Ascending aorta (tissue), 2 donors: ENCODE measurements around the gene POLR3K. TPM values are rescaled to one million over a fixed set of nuclear protein-coding genes. Genes with fewer than 3 reads are reported as not detected.
A peak's percentile ranks its signal among the peaks of the same experiment; 100 is the strongest.
"Not testable (repeated sequence)": the region's sequence is repeated elsewhere in the genome, so short reads cannot be mapped to it uniquely, and the experiment has no call there.

ENCODE experiments used
- DNase-seq, 2 donors: peaks; one replicate each; pipeline ENCODE4 v3.0.0-alpha.2; 2019; ENCODE audit warnings: low spot score in 2 of 2
- H3K27ac ChIP-seq, 2 donors: fragments of 200-600 bp; sonication (generic); one replicate each; pipeline ENCODE4 v1.5.1; 2016 to 2017; ENCODE audit warnings: mild to moderate bottlenecking in 1 of 2
- H3K27me3 ChIP-seq: fragments of 200-600 bp; sonication (generic); one replicate; pipeline ENCODE4 v1.5.1; 2017
- H3K36me3 ChIP-seq, 2 donors: fragments of 200-600 bp; sonication (generic); one replicate each; pipeline ENCODE4 v1.5.1; 2016
- H3K4me1 ChIP-seq, 2 donors: fragments of 200-600 bp; sonication (generic); one replicate each; pipeline ENCODE4 v1.5.1; 2016 to 2017; ENCODE audit warnings: mild to moderate bottlenecking in 1 of 2
- H3K4me3 ChIP-seq, 2 donors: fragments of 200-600 bp; sonication (generic); one replicate each; pipeline ENCODE4 v1.5.1; 2016 to 2017; ENCODE audit warnings: mild to moderate bottlenecking in 1 of 2
- H3K9me3 ChIP-seq, 2 donors: fragments of 200-600 bp; sonication (generic); one replicate each; pipeline ENCODE4 v1.5.1; 2016
- CTCF ChIP-seq, 3 experiments: fragments of 200-600 bp in 2 of 3; fragments of 450-650 bp in 1 of 3; sonication (generic) in 2 of 3; IDR thresholded peaks; one replicate each; pipeline ENCODE4 v1.5.1; 2016 to 2019; ENCODE audit warnings: antibody characterized with exemption in 3 of 3, mild to moderate bottlenecking in 1 of 3, moderate library complexity in 1 of 3
- intact Hi-C: fragments of 100-400 bp; cut with DNase I; formaldehyde crosslinking; loops from one replicate; pipeline ENCODE4 v1.15.1; 2023
- total RNA-seq: library from RNA; depleted of rRNA; stranded (reverse); fragments of >200 nt; gene quantifications from one replicate; pipeline ENCODE4 v1.1.0, GENCODE V29; 2016

The POLR3K gene
- total RNA-seq, 1 donor from 2014 or later: not detected

- Histone ChIP-seq H3K4me3 (no peak overlapping the region), H3K27ac (no peak overlapping the region), H3K4me1 (peaks cover 0 to 6% of the 10 kb centered on the region in 2 donors), H3K36me3 (peaks cover 48 to 62% of the 10 kb centered on the region in 2 donors), H3K27me3 (no peaks in the 10 kb centered on the region), H3K9me3 (no peaks in the 10 kb centered on the region)
- intact Hi-C loops: no loop called here
- no peak for DNase-seq
- TF ChIP-seq CTCF (IDR thresholded peaks at IDR 0.05): no peak
These were observed 3.0 kb upstream of the POLR3K start for GRCh38 chr16:56231-56927.

- Histone ChIP-seq H3K36me3 (peaks cover 41 to 55% of the 10 kb centered on the region in 2 donors), H3K9me3 (no peaks in the 10 kb centered on the region), H3K27me3 (no peaks in the 10 kb centered on the region), H3K4me1 (peaks cover 0 to 6% of the 10 kb centered on the region in 2 donors), H3K27ac (no peak overlapping the region), H3K4me3 (no peak overlapping the region)
- intact Hi-C loops: no loop called here
- TF ChIP-seq CTCF (IDR thresholded peaks at IDR 0.05): no peak
- DNase-seq: no peak
These were observed 2.2 kb upstream of the POLR3K start for GRCh38 chr16:55571-56136.

GRCh38 chr16:54237-54581 lies 801 bp upstream of the POLR3K start:
- no peak for TF ChIP-seq CTCF (IDR thresholded peaks at IDR 0.05)
- H3K27me3 ChIP-seq: no peaks in the 10 kb centered on the region
- H3K27ac ChIP-seq: peak overlapping the region; percentile 67 to 77
- H3K4me1 ChIP-seq: peaks cover 0 to 6% of the 10 kb centered on the region in 2 donors
- intact Hi-C loops: no loop called here
- H3K36me3 ChIP-seq: peaks cover 26 to 40% of the 10 kb centered on the region in 2 donors
- no peak for DNase-seq
- peak overlapping the region; percentile 72 to 79 for H3K4me3 ChIP-seq
- no peaks in the 10 kb centered on the region for H3K9me3 ChIP-seq

GRCh38 chr16:50769-51591 lies 2.4 kb downstream of the POLR3K start:
- Histone ChIP-seq H3K9me3 (no peaks in the 10 kb centered on the region), H3K27me3 (no peaks in the 10 kb centered on the region), H3K4me3 (no peak overlapping the region), H3K4me1 (peaks cover 0 to 6% of the 10 kb centered on the region in 2 donors), H3K27ac (no peak overlapping the region), H3K36me3 (peaks cover 7 to 16% of the 10 kb centered on the region in 2 donors)
- TF ChIP-seq CTCF (IDR thresholded peaks at IDR 0.05): no peak
- intact Hi-C loops: no loop called here
- DNase-seq: peak in 1 of 2 donors; percentile 53

- Histone ChIP-seq H3K9me3 (no peaks in the 10 kb centered on the region), H3K36me3 (peaks cover 13 to 24% of the 10 kb centered on the region in 2 donors), H3K4me1 (no peaks in the 10 kb centered on the region), H3K27me3 (no peaks in the 10 kb centered on the region), H3K4me3 (no peak overlapping the region), H3K27ac (no peak overlapping the region)
- intact Hi-C loops: no loop called here
- peak in 1 of 2 donors; percentile 58 for DNase-seq
- no peak for TF ChIP-seq CTCF (IDR thresholded peaks at IDR 0.05)
These were observed 6.2 kb downstream of the POLR3K start for GRCh38 chr16:47234-47633.

GRCh38 chr16:46510-46909 lies 6.9 kb downstream of the POLR3K start:
- H3K4me1 ChIP-seq, H3K4me3 ChIP-seq, H3K27me3 ChIP-seq, H3K27ac ChIP-seq, DNase-seq, intact Hi-C loops, H3K9me3 ChIP-seq: not testable (repeated sequence)
- H3K36me3 ChIP-seq: peaks cover 13 to 25% of the 10 kb centered on the region in 2 donors
